Ovary (tissue), 9 donors: ENCODE data around the gene LOXL1. TPM values are rescaled to one million over a fixed set of nuclear protein-coding genes. Genes with fewer than 3 reads are reported as not detected.

Experiments
- DNase-seq, 5 donors: peaks; one replicate each; pipeline ENCODE4 v3.0.0-alpha.2; 2019 to 2020
- H3K27ac ChIP-seq, 2 donors: fragments of 200-600 bp; one replicate each; pipeline versions ENCODE4 v1.5.1 to v1.8.0; 2019 to 2022
- H3K27me3 ChIP-seq: fragments of 200-600 bp; one replicate; pipeline ENCODE4 v1.8.0; 2022
- H3K36me3 ChIP-seq: fragments of 200-600 bp; sonication (generic); one replicate; pipeline ENCODE4 v1.5.1; 2019
- H3K4me1 ChIP-seq: one replicate; pipeline ENCODE4 v1.8.1; 2013; ENCODE audit warnings: mild to moderate bottlenecking, moderate library complexity; ENCODE audit not compliant: insufficient read depth
- H3K4me3 ChIP-seq: fragments of 200-600 bp; sonication (generic); one replicate; pipeline ENCODE4 v1.5.1; 2017
- H3K9me3 ChIP-seq, 2 donors: fragments of 200-600 bp in 1 of 2; sonication (generic) in 1 of 2; one replicate each; pipeline versions ENCODE4 v1.5.1 to v1.8.1; 2013 to 2019; ENCODE audit warnings: mild to moderate bottlenecking in 1 of 2, moderate library complexity in 1 of 2
- EP300 ChIP-seq: sonication (generic); formaldehyde crosslinking; IDR thresholded peaks from one replicate; pipeline ENCODE4 v1.6.1; 2017; ENCODE audit warnings: antibody characterized with exemption
- POLR2A ChIP-seq: fragments of 450-650 bp; IDR thresholded peaks from one replicate; pipeline ENCODE4 v1.6.1; 2017; ENCODE audit warnings: antibody characterized with exemption, mild to moderate bottlenecking, moderate library complexity
- WGBS, 3 donors: extraction: QIAGEN DNeasy Blood & Tissue Kit in 1 of 3; methylation state at CpG; one replicate each; pipeline versions ENCODE4 v1.1.5 to v1.1.7; 2013 to 2017; 5-methylcytosine and 5-hydroxymethylcytosine counted together
- intact Hi-C, 4 donors: fragments of 100-400 bp; cut with DNase I; formaldehyde crosslinking; loops; one replicate each; pipeline versions ENCODE4 v1.11.0 to v1.15.1; 2022 to 2023
- polyA plus RNA-seq, 2 donors: library from polyadenylated mRNA; stranded (reverse); fragments of 200-250 nt in 1 of 2; fragments of 350-450 nt in 1 of 2; fragmentation: Illumina TruSeq in 1 of 2; extraction: RNeasy Lipid Tissue Mini Kit (QIAGEN cat#74804) in 1 of 2; gene quantifications; one replicate each; pipeline ENCODE4 v1.2.3, GENCODE V29; 2013 to 2014
- total RNA-seq, 7 donors: library from RNA; depleted of rRNA in 2 of 7; stranded (reverse); fragments of >200 nt in 2 of 7; fragmentation: NEBNext Ultra II Directional in 3 of 7; extraction: Animal tissue kit (Norgen Biotek cat#: 25700) in 3 of 7; gene quantifications; one replicate each; pipeline versions ENCODE4 v1.1.0 to v1.2.4, GENCODE V29; 2016 to 2023
- TF ChIP-seq, protein P1 (sequence below), 3 donors: fragments of 450-650 bp in 2 of 3; fragments of 200-600 bp in 1 of 3; IDR thresholded peaks; one replicate each; pipeline versions ENCODE4 v1.5.1 to v1.8.0; 2016 to 2022; ENCODE audit warnings: antibody characterized with exemption in 3 of 3, mild to moderate bottlenecking in 1 of 3
- donor health status: DM: no; HTN: no; CAD: no; lungs with moderate emphysema.
- donor health status: DM: no; HTN: no; CAD: no.
- donor health status: Bipolar disorder and iron deficiency.
- donor health status: DM: yes; HTN: yes; CAD: no.
- donor health status: DM: no; HTN: no; CAD: no.
- donor health status: DM: yes; HTN: yes; CAD: no.

The LOXL1 gene
- total and polyA plus RNA-seq, 9 donors, result 10.1 to 33.8 (median 17.7) TPM

GRCh38 chr15:73934281-73934680 is 8.0 kb downstream of the LOXL1 start:
- TF ChIP-seq POLR2A, result no peak
- TF ChIP-seq EP300, result no peak
- TF ChIP-seq, protein P1, sequence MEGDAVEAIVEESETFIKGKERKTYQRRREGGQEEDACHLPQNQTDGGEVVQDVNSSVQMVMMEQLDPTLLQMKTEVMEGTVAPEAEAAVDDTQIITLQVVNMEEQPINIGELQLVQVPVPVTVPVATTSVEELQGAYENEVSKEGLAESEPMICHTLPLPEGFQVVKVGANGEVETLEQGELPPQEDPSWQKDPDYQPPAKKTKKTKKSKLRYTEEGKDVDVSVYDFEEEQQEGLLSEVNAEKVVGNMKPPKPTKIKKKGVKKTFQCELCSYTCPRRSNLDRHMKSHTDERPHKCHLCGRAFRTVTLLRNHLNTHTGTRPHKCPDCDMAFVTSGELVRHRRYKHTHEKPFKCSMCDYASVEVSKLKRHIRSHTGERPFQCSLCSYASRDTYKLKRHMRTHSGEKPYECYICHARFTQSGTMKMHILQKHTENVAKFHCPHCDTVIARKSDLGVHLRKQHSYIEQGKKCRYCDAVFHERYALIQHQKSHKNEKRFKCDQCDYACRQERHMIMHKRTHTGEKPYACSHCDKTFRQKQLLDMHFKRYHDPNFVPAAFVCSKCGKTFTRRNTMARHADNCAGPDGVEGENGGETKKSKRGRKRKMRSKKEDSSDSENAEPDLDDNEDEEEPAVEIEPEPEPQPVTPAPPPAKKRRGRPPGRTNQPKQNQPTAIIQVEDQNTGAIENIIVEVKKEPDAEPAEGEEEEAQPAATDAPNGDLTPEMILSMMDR (IDR thresholded peaks at IDR 0.05), result no peak
- intact Hi-C loops, result no loop called here
- Histone ChIP-seq H3K27ac (no peak overlapping the region), H3K27me3 (no peaks in the 10 kb centered on the region), H3K4me1 (peaks cover 12% of the 10 kb centered on the region), H3K4me3 (no peak overlapping the region), H3K36me3 (no peaks in the 10 kb centered on the region), H3K9me3 (no peaks in the 10 kb centered on the region)
- WGBS, 3 donors, result 92 to 94% (median 92%) methylated on average over 7 of the region's 7 CpGs
- DNase-seq, result peak in 1 of 5 donors; percentile 23

GRCh38 chr15:73935547-73935946 is 9.3 kb downstream of the LOXL1 start:
- no peaks in the 10 kb centered on the region for H3K27me3 ChIP-seq
- intact Hi-C loops, result no loop called here
- TF ChIP-seq EP300 (no peak), POLR2A (no peak)
- TF ChIP-seq, protein P1 (IDR thresholded peaks at IDR 0.05), result no peak
- H3K36me3 ChIP-seq, result no peaks in the 10 kb centered on the region
- peaks cover 10% of the 10 kb centered on the region for H3K4me1 ChIP-seq
- H3K4me3 ChIP-seq, result no peak overlapping the region
- H3K27ac ChIP-seq, result no peak overlapping the region
- WGBS, 3 donors, result 75 to 87% (median 84%) methylated on average over 4 of the region's 4 CpGs
- no peaks in the 10 kb centered on the region for H3K9me3 ChIP-seq
- peak in 1 of 5 donors; percentile 40 for DNase-seq

GRCh38 chr15:73936181-73936580 is 9.9 kb downstream of the LOXL1 start:
- WGBS, 3 donors, result 4 to 17% (median 5%) methylated on average over 5 of the region's 5 CpGs
- Histone ChIP-seq H3K27ac (no peak overlapping the region), H3K9me3 (no peaks in the 10 kb centered on the region), H3K4me1 (peaks cover 10% of the 10 kb centered on the region), H3K4me3 (no peak overlapping the region), H3K27me3 (no peaks in the 10 kb centered on the region), H3K36me3 (no peaks in the 10 kb centered on the region)
- TF ChIP-seq, protein P1 (IDR thresholded peaks at IDR 0.05), result peak in 1 of 3 donors; percentile 7
- TF ChIP-seq EP300, result no peak
- TF ChIP-seq POLR2A, result no peak
- peak; percentile 61 to 75 (median 67) for DNase-seq
- intact Hi-C loops, result no loop called here

DNA sequence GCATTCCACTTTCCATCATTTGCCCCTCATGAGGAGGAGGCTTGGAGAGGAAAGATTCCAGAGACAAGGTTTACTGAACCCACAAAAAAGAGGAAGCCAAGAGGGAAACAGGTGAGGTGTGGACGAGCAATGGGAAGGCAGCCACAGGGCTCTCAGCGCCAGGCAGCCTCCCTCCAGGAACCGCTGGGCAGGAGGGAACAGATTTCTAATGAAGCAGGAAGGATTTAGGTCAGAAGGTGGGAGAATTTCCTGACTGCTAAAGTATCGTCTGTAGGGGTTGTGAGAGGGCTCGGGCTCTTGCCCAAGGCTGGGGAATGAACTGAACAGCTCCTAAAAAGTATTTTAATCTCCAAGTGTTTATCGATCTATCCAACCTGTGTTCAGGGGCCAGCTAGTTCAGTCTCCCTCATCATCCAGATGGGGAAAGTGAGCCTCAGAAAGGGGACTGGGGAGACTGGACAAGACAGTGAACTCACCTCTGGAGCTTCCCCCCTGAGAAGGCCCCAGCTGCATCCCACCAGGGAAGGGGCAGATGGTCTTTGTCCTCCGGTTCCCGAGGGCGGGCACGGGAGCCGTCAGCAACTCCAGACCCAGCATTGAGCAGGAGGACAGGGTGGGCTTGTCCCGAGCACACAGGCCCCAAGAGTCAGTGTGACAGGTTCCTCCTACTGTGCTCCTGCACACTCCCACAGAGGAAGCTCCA is 10.5 kb downstream of the LOXL1 start:
- H3K4me3 ChIP-seq, result no peak overlapping the region
- DNase-seq, result peak in 1 of 5 donors; percentile 52

More for the DNA sequence above, 10.5 kb downstream of the LOXL1 start:
- H3K4me1 ChIP-seq, result peaks cover 10% of the 10 kb centered on the region
- intact Hi-C loops, result no loop called here
- WGBS, 3 donors, result 14 to 28% (median 23%) methylated on average over 12 of the region's 12 CpGs
- H3K36me3 ChIP-seq, result no peaks in the 10 kb centered on the region
- no peak overlapping the region for H3K27ac ChIP-seq
- H3K27me3 ChIP-seq, result no peaks in the 10 kb centered on the region
- TF ChIP-seq, protein P1 (IDR thresholded peaks at IDR 0.05), result peak in 1 of 3 donors; percentile 3
- TF ChIP-seq EP300 (no peak), POLR2A (no peak)
- H3K9me3 ChIP-seq, result no peaks in the 10 kb centered on the region
